Testis (tissue), 2 donors: Measurements from ENCODE around the gene ELOA.
A peak's percentile ranks its signal among the peaks of the same experiment; 100 is the strongest.

Source experiments
- POLR2A ChIP-seq: fragments of 450-650 bp; IDR thresholded peaks from one replicate; pipeline ENCODE4 v1.6.1; 2017; ENCODE audit warnings: antibody characterized with exemption, mild to moderate bottlenecking, moderate library complexity
- TF ChIP-seq, protein P1 (sequence below), 3 experiments: fragments of 450-650 bp in 2 of 3; fragments of 200-600 bp in 1 of 3; sonication (generic) in 1 of 3; IDR thresholded peaks; one replicate each; pipeline ENCODE4 v1.5.1; 2016 to 2019; ENCODE audit warnings: antibody characterized with exemption in 3 of 3, mild to moderate bottlenecking in 2 of 3, moderate library complexity in 1 of 3

DNA sequence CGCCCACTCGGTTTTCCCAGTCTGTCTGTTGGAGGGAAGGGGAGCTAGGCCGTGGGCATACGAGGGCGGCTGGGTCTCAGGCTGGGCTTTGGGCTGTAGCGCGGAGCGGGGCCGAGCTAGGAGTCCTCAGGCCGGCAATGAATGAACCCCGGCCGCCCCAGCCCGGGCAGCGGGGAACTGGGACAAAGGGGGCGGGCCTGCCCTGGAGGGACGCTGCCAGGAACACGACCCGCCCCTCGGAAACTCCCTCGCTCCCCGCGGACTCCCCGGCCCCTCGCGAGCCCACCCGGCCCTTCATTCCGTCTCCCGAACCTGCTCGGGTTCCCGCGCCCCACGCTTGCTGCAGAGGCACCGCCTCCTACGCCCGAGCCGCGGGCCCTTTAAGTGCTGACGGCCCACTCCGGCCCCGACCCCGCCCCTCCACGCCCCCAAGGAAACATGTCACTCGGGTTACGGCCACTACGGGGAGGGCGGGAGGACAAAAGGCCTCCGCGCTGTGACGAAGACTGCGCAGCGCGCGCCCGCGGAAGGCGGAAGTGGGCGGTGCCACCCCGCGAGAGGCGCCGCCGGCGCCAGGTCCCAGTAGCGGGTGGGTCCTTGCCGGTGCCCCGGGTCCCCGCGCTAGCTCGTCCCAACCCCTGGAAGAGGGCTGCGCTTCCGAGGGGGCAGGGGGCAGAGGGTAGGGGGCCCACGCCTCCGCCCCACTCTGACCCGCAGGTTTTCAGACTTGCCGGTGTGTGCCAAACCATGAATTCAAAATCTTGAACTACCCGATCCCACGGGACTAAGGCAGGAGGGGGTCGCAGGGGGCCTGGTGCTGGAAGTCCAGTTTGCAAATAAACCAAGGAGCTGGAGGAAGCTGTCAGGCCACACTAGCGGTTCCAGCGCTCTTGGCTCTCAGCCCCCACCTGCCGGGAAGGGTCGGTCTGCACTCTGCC, 57.4 kb downstream of the ELOA start, which contains the start of gene GALE:
- TF ChIP-seq, protein P1, sequence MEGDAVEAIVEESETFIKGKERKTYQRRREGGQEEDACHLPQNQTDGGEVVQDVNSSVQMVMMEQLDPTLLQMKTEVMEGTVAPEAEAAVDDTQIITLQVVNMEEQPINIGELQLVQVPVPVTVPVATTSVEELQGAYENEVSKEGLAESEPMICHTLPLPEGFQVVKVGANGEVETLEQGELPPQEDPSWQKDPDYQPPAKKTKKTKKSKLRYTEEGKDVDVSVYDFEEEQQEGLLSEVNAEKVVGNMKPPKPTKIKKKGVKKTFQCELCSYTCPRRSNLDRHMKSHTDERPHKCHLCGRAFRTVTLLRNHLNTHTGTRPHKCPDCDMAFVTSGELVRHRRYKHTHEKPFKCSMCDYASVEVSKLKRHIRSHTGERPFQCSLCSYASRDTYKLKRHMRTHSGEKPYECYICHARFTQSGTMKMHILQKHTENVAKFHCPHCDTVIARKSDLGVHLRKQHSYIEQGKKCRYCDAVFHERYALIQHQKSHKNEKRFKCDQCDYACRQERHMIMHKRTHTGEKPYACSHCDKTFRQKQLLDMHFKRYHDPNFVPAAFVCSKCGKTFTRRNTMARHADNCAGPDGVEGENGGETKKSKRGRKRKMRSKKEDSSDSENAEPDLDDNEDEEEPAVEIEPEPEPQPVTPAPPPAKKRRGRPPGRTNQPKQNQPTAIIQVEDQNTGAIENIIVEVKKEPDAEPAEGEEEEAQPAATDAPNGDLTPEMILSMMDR (IDR thresholded peaks at IDR 0.05) = peak in 1 of 3 experiments; percentile 37
- TF ChIP-seq POLR2A = no peak
